Gastrocnemius medialis (tissue), 4 donors: ENCODE data around the gene PARD6A. TPM values are rescaled to one million over a fixed set of nuclear protein-coding genes. Genes with fewer than 3 reads are reported as not detected.

Source experiments
- ATAC-seq, 2 donors: fragments of 150-250 bp; one replicate each; pipeline ENCODE4 v1.9.1; 2016
- DNase-seq, 2 donors: peaks; one replicate each; pipeline ENCODE4 v3.0.0-alpha.2; 2019
- H3K27ac ChIP-seq, 4 donors: fragments of 200-600 bp; sonication (generic); 1 replicate in 1 of 4; 2 replicates in 3 of 4; pipeline ENCODE4 v1.5.1; 2016 to 2018; ENCODE audit warnings: mild to moderate bottlenecking in 2 of 4, moderate library complexity in 1 of 4
- H3K27me3 ChIP-seq, 3 donors: fragments of 200-600 bp; sonication (generic) in 2 of 3; 1 replicate in 1 of 3; 2 replicates in 2 of 3; pipeline versions ENCODE4 v1.5.1 to v1.6.0; 2016 to 2019; ENCODE audit warnings: mild to moderate bottlenecking in 1 of 3, moderate library complexity in 1 of 3
- H3K36me3 ChIP-seq, 2 donors: fragments of 200-600 bp; sonication (generic) in 1 of 2; one replicate each; pipeline ENCODE4 v1.5.1; 2017 to 2018
- H3K4me1 ChIP-seq, 2 donors: fragments of 200-600 bp; sonication (generic) in 1 of 2; one replicate each; pipeline ENCODE4 v1.5.1; 2016 to 2017; ENCODE audit warnings: mild to moderate bottlenecking in 2 of 2
- H3K4me3 ChIP-seq, 4 donors: fragments of 200-600 bp; sonication (generic) in 3 of 4; 1 replicate in 1 of 4; 2 replicates in 3 of 4; pipeline ENCODE4 v1.5.1; 2016 to 2019; ENCODE audit warnings: mild to moderate bottlenecking in 2 of 4
- H3K9me3 ChIP-seq, 3 donors: fragments of 200-600 bp; sonication (generic) in 2 of 3; 1 replicate in 1 of 3; 2 replicates in 2 of 3; pipeline ENCODE4 v1.5.1; 2016 to 2019
- CTCF ChIP-seq, 5 experiments: fragments of 450-650 bp in 3 of 5; fragments of 200-600 bp in 2 of 5; sonication (generic) in 2 of 5; IDR thresholded peaks in 4 of 5; conservative IDR thresholded peaks in 1 of 5; 1 replicate in 4 of 5; 2 replicates in 1 of 5; pipeline ENCODE4 v1.5.1; 2016 to 2019; ENCODE audit warnings: antibody characterized with exemption in 5 of 5, mild to moderate bottlenecking in 3 of 5, moderate library complexity in 3 of 5
- POLR2A ChIP-seq, 2 donors: fragments of 450-650 bp; IDR thresholded peaks; one replicate each; pipeline ENCODE4 v1.6.1; 2017; ENCODE audit warnings: antibody characterized with exemption in 2 of 2, mild to moderate bottlenecking in 2 of 2, moderate library complexity in 2 of 2
- in situ Hi-C, 4 donors: fragments of 200-750 bp; cut with MboI; loops; one replicate each; pipeline versions ENCODE4 v1.15.0 to v1.8.0; 2017; ENCODE audit warnings: low sequenced_read_pairs in 4 of 4
- intact Hi-C: fragments of 100-400 bp; cut with DNase I; formaldehyde crosslinking; loops from one replicate; pipeline ENCODE4 v1.15.1; 2023; ENCODE audit warnings: low total_unique reads
- total RNA-seq, 4 donors: library from RNA; depleted of rRNA; stranded (reverse); fragments of >200 nt; gene quantifications; one replicate each; pipeline versions ENCODE4 v1.1.0 to v1.2.3, GENCODE V29; 2016

PARD6A gene
- total RNA-seq, 4 donors from 2014 or later, result 2.7 to 17.3 (median 12.5) TPM

- Histone ChIP-seq H3K36me3 (no peaks in the 10 kb centered on the region), H3K4me1 (peaks cover 10 to 23% of the 10 kb centered on the region in 2 donors), H3K27ac (peak overlapping the region; percentile 50 to 80 (median 73)), H3K9me3 (no peaks in the 10 kb centered on the region), H3K27me3 (no peaks in the 10 kb centered on the region), H3K4me3 (no peak overlapping the region)
- intact Hi-C loops (loop anchor here (2.0 to 10.0 kb wide), 3 partner anchors 45 to 368 kb away; partner anchors contain the start of gene GFOD2), in situ Hi-C loops (no loop called here)
- peak in 1 of 2 donors; percentile 46 for DNase-seq
- TF ChIP-seq POLR2A (IDR thresholded peaks at IDR 0.05) (no peak), CTCF (IDR thresholded peaks at IDR 0.05 in 4 of 5, conservative IDR thresholded peaks at IDR 0.05 in 1 of 5) (no peak)
- ATAC-seq, result peak; percentile 46 to 47
Measured at GRCh38 chr16:67673712-67674580, 13.2 kb downstream of the PARD6A start.

- no peak for TF ChIP-seq POLR2A (IDR thresholded peaks at IDR 0.05)
- no peak for TF ChIP-seq CTCF (IDR thresholded peaks at IDR 0.05 in 4 of 5, conservative IDR thresholded peaks at IDR 0.05 in 1 of 5)
- no peaks in the 10 kb centered on the region for H3K36me3 ChIP-seq
- H3K9me3 ChIP-seq, result no peaks in the 10 kb centered on the region
- peaks cover 10 to 23% of the 10 kb centered on the region in 2 donors for H3K4me1 ChIP-seq
- ATAC-seq (no peak), DNase-seq (no peak)
- no peak overlapping the region for H3K4me3 ChIP-seq
- H3K27me3 ChIP-seq, result no peaks in the 10 kb centered on the region
- in situ Hi-C loops, result loop anchor here in 1 of 4 donors (25.0 kb wide), 1 partner anchor 362 kb away; no protein-coding TSS in a partner anchor
- intact Hi-C loops, result loop anchor here (5.0 to 10.0 kb wide), 2 partner anchors 250 to 367 kb away; no protein-coding TSS in a partner anchor
- H3K27ac ChIP-seq, result peak overlapping the region; percentile 50 to 80 (median 73)
Measured at GRCh38 chr16:67674851-67675578, 14.3 kb downstream of the PARD6A start.

- H3K27ac ChIP-seq, result no peak overlapping the region
- no peak for DNase-seq
- TF ChIP-seq CTCF (IDR thresholded peaks at IDR 0.05 in 4 of 5, conservative IDR thresholded peaks at IDR 0.05 in 1 of 5), result no peak
- no peak for TF ChIP-seq POLR2A (IDR thresholded peaks at IDR 0.05)
- intact Hi-C loops (loop anchor here (10.0 kb wide), 1 partner anchor 249 kb away; no protein-coding TSS in a partner anchor), in situ Hi-C loops (loop anchor here in 1 of 4 donors (25.0 kb wide), 1 partner anchor 362 kb away; no protein-coding TSS in a partner anchor)
- peaks cover 10 to 23% of the 10 kb centered on the region in 2 donors for H3K4me1 ChIP-seq
- H3K4me3 ChIP-seq, result no peak overlapping the region
- H3K27me3 ChIP-seq, result no peaks in the 10 kb centered on the region
- no peaks in the 10 kb centered on the region for H3K9me3 ChIP-seq
- H3K36me3 ChIP-seq, result no peaks in the 10 kb centered on the region
- no peak for ATAC-seq
Measured at GRCh38 chr16:67675579-67675935, 14.8 kb downstream of the PARD6A start.

- Histone ChIP-seq H3K4me1 (peaks cover 10 to 23% of the 10 kb centered on the region in 2 donors), H3K36me3 (no peaks in the 10 kb centered on the region), H3K27ac (no peak overlapping the region), H3K4me3 (no peak overlapping the region), H3K27me3 (no peaks in the 10 kb centered on the region), H3K9me3 (no peaks in the 10 kb centered on the region)
- no peak for DNase-seq
- ATAC-seq, result no peak
- intact Hi-C loops, result loop anchor here (10.0 kb wide), 1 partner anchor 249 kb away; no protein-coding TSS in a partner anchor
- no peak for TF ChIP-seq CTCF (IDR thresholded peaks at IDR 0.05 in 4 of 5, conservative IDR thresholded peaks at IDR 0.05 in 1 of 5)
- TF ChIP-seq POLR2A (IDR thresholded peaks at IDR 0.05), result no peak
- in situ Hi-C loops, result loop anchor here in 1 of 4 donors (25.0 kb wide), 1 partner anchor 361 kb away; no protein-coding TSS in a partner anchor
Measured at GRCh38 chr16:67675999-67676398, 15.2 kb downstream of the PARD6A start.
